Measurements from ENCODE around the gene TMEM253.

The TMEM253 gene

GRCh38 chr14:21090940-21091663, 9.8 kb upstream of the TMEM253 start:
- H3K27me3 ChIP-seq (ENCODE audit: insufficient read depth, low read length), result no peaks in the 10 kb centered on the region
- H3K4me2 ChIP-seq (ENCODE audit: low read length), result no peak overlapping the region
- H3K4ac ChIP-seq (ENCODE audit: low read depth, low read length), result no peak overlapping the region
- H3K79me2 ChIP-seq (ENCODE audit: control insufficient read depth, insufficient read depth, low read length, poor library complexity), result no peaks in the 10 kb centered on the region
- WGBS (ENCODE audit: extremely low coverage, insufficient coverage, insufficient read length), result no CpG with 5 or more reads among the region's 45 CpGs
- no peak overlapping the region for H2BK5ac ChIP-seq (ENCODE audit: low read depth, low read length, poor library complexity)
- no peak for DNase-seq
- H3K4me1 ChIP-seq (ENCODE audit: control insufficient read depth in 1 of 2, insufficient read depth in 2 of 2, low read length in 2 of 2), result peaks cover 0 to 7% of the 10 kb centered on the region in 2 experiments
- no peak overlapping the region for H2BK120ac ChIP-seq (ENCODE audit: insufficient read depth, low read length, poor library complexity)
- H3K27ac ChIP-seq (ENCODE audit: low read depth, low read length), result no peak overlapping the region
- H4K91ac ChIP-seq (ENCODE audit: low read depth, low read length), result no peak overlapping the region
- H3K9me3 ChIP-seq (ENCODE audit: insufficient read depth, low read depth, low read length), result no peaks in the 10 kb centered on the region
- H4K8ac ChIP-seq (ENCODE audit: low read depth, low read length), result no peak overlapping the region
- H3K18ac ChIP-seq (ENCODE audit: low read length), result no peak overlapping the region
- H4K12ac ChIP-seq (ENCODE audit: low read depth, low read length), result no peak overlapping the region
- no peak overlapping the region for H3K14ac ChIP-seq (ENCODE audit: low read length)
- H3K23ac ChIP-seq (ENCODE audit: low read length), result no peak overlapping the region
- H3K79me1 ChIP-seq (ENCODE audit: low read length), result no peaks in the 10 kb centered on the region
- no peak overlapping the region for H3K4me3 ChIP-seq (ENCODE audit: low read depth, low read length)
- peaks cover 36 to 51% of the 10 kb centered on the region in 2 experiments for H3K36me3 ChIP-seq (ENCODE audit: control insufficient read depth in 1 of 2, insufficient read depth in 2 of 2, low read length in 2 of 2)
- H3K9ac ChIP-seq (ENCODE audit: low read length), result no peak overlapping the region
- H2AFZ ChIP-seq (ENCODE audit: insufficient read depth, low read length, poor library complexity), result no peak overlapping the region
- no peak overlapping the region for H2BK12ac ChIP-seq (ENCODE audit: low read length)
- no peak overlapping the region for H2AK5ac ChIP-seq (ENCODE audit: low read length)

GRCh38 chr14:21091821-21092272, 9.0 kb upstream of the TMEM253 start:
- peaks cover 0 to 7% of the 10 kb centered on the region in 2 experiments for H3K4me1 ChIP-seq (ENCODE audit: control insufficient read depth in 1 of 2, insufficient read depth in 2 of 2, low read length in 2 of 2)
- no peak overlapping the region for H4K12ac ChIP-seq (ENCODE audit: low read depth, low read length)
- no CpG with 5 or more reads among the region's 42 CpGs for WGBS (ENCODE audit: extremely low coverage, insufficient coverage, insufficient read length)

GRCh38 chr14:21092273-21093011, 8.4 kb upstream of the TMEM253 start:
- H3K9me3 ChIP-seq (ENCODE audit: insufficient read depth, low read depth, low read length), result no peaks in the 10 kb centered on the region
- no peak overlapping the region for H4K12ac ChIP-seq (ENCODE audit: low read depth, low read length)
- H3K14ac ChIP-seq (ENCODE audit: low read length), result no peak overlapping the region
- no peak overlapping the region for H2BK120ac ChIP-seq (ENCODE audit: insufficient read depth, low read length, poor library complexity)
- peak; percentile 52 to 86 for DNase-seq
- H2BK5ac ChIP-seq (ENCODE audit: low read depth, low read length, poor library complexity), result no peak overlapping the region
- no CpG with 5 or more reads among the region's 59 CpGs for WGBS (ENCODE audit: extremely low coverage, insufficient coverage, insufficient read length)
- no peak overlapping the region for H2AK5ac ChIP-seq (ENCODE audit: low read length)
- no peak overlapping the region for H4K8ac ChIP-seq (ENCODE audit: low read depth, low read length)
- H3K9ac ChIP-seq (ENCODE audit: low read length), result no peak overlapping the region
- no peak overlapping the region for H4K91ac ChIP-seq (ENCODE audit: low read depth, low read length)
- no peaks in the 10 kb centered on the region for H3K79me2 ChIP-seq (ENCODE audit: control insufficient read depth, insufficient read depth, low read length, poor library complexity)
- peaks cover 0 to 7% of the 10 kb centered on the region in 2 experiments for H3K4me1 ChIP-seq (ENCODE audit: control insufficient read depth in 1 of 2, insufficient read depth in 2 of 2, low read length in 2 of 2)
- no peak overlapping the region for H2BK12ac ChIP-seq (ENCODE audit: low read length)
- H2AFZ ChIP-seq (ENCODE audit: insufficient read depth, low read length, poor library complexity), result no peak overlapping the region
- H3K4ac ChIP-seq (ENCODE audit: low read depth, low read length), result no peak overlapping the region
- no peak overlapping the region for H3K4me2 ChIP-seq (ENCODE audit: low read length)
- no peak overlapping the region for H3K23ac ChIP-seq (ENCODE audit: low read length)
- peaks cover 29 to 42% of the 10 kb centered on the region in 2 experiments for H3K36me3 ChIP-seq (ENCODE audit: control insufficient read depth in 1 of 2, insufficient read depth in 2 of 2, low read length in 2 of 2)
- no peak overlapping the region for H3K4me3 ChIP-seq (ENCODE audit: low read depth, low read length)
- no peaks in the 10 kb centered on the region for H3K79me1 ChIP-seq (ENCODE audit: low read length)
- no peaks in the 10 kb centered on the region for H3K27me3 ChIP-seq (ENCODE audit: insufficient read depth, low read length)
- H3K27ac ChIP-seq (ENCODE audit: low read depth, low read length), result no peak overlapping the region
- no peak overlapping the region for H3K18ac ChIP-seq (ENCODE audit: low read length)

More at GRCh38 chr14:21091821-21092272, 9.0 kb upstream of the TMEM253 start:
- H3K4me3 ChIP-seq (ENCODE audit: low read depth, low read length), result no peak overlapping the region
- no peak overlapping the region for H3K4me2 ChIP-seq (ENCODE audit: low read length)
- no peaks in the 10 kb centered on the region for H3K9me3 ChIP-seq (ENCODE audit: insufficient read depth, low read depth, low read length)
- H3K23ac ChIP-seq (ENCODE audit: low read length), result no peak overlapping the region
- no peak overlapping the region for H3K4ac ChIP-seq (ENCODE audit: low read depth, low read length)
- H4K8ac ChIP-seq (ENCODE audit: low read depth, low read length), result no peak overlapping the region
- H2BK120ac ChIP-seq (ENCODE audit: insufficient read depth, low read length, poor library complexity), result no peak overlapping the region
- H3K79me1 ChIP-seq (ENCODE audit: low read length), result no peaks in the 10 kb centered on the region
- no peak overlapping the region for H2AK5ac ChIP-seq (ENCODE audit: low read length)
- no peak overlapping the region for H2BK5ac ChIP-seq (ENCODE audit: low read depth, low read length, poor library complexity)
- no peaks in the 10 kb centered on the region for H3K79me2 ChIP-seq (ENCODE audit: control insufficient read depth, insufficient read depth, low read length, poor library complexity)
- H3K9ac ChIP-seq (ENCODE audit: low read length), result no peak overlapping the region
- H3K27me3 ChIP-seq (ENCODE audit: insufficient read depth, low read length), result no peaks in the 10 kb centered on the region
- DNase-seq, result no peak
- no peak overlapping the region for H4K91ac ChIP-seq (ENCODE audit: low read depth, low read length)
- H2BK12ac ChIP-seq (ENCODE audit: low read length), result no peak overlapping the region
- H2AFZ ChIP-seq (ENCODE audit: insufficient read depth, low read length, poor library complexity), result no peak overlapping the region
- H3K27ac ChIP-seq (ENCODE audit: low read depth, low read length), result no peak overlapping the region
- H3K14ac ChIP-seq (ENCODE audit: low read length), result no peak overlapping the region
- H3K18ac ChIP-seq (ENCODE audit: low read length), result no peak overlapping the region
- peaks cover 35 to 48% of the 10 kb centered on the region in 2 experiments for H3K36me3 ChIP-seq (ENCODE audit: control insufficient read depth in 1 of 2, insufficient read depth in 2 of 2, low read length in 2 of 2)

GRCh38 chr14:21093018-21093417, 7.8 kb upstream of the TMEM253 start:
- Histone ChIP-seq H2AFZ (ENCODE audit: insufficient read depth, low read length, poor library complexity) (no peak overlapping the region), H3K9ac (ENCODE audit: low read length) (no peak overlapping the region), H3K27ac (ENCODE audit: low read depth, low read length) (no peak overlapping the region), H3K9me3 (ENCODE audit: insufficient read depth, low read depth, low read length) (no peaks in the 10 kb centered on the region), H4K8ac (ENCODE audit: low read depth, low read length) (no peak overlapping the region), H3K4me1 (ENCODE audit: control insufficient read depth in 1 of 2, insufficient read depth in 2 of 2, low read length in 2 of 2) (peaks cover 0 to 7% of the 10 kb centered on the region in 2 experiments), H3K27me3 (ENCODE audit: insufficient read depth, low read length) (no peaks in the 10 kb centered on the region), H4K91ac (ENCODE audit: low read depth, low read length) (no peak overlapping the region), H2BK5ac (ENCODE audit: low read depth, low read length, poor library complexity) (no peak overlapping the region), H2AK5ac (ENCODE audit: low read length) (no peak overlapping the region), H3K14ac (ENCODE audit: low read length) (no peak overlapping the region), H3K79me1 (ENCODE audit: low read length) (no peaks in the 10 kb centered on the region), H3K4me3 (ENCODE audit: low read depth, low read length) (no peak overlapping the region), H3K18ac (ENCODE audit: low read length) (no peak overlapping the region), H3K36me3 (ENCODE audit: control insufficient read depth in 1 of 2, insufficient read depth in 2 of 2, low read length in 2 of 2) (peaks cover 29 to 37% of the 10 kb centered on the region in 2 experiments), H2BK120ac (ENCODE audit: insufficient read depth, low read length, poor library complexity) (no peak overlapping the region), H3K4ac (ENCODE audit: low read depth, low read length) (no peak overlapping the region), H3K23ac (ENCODE audit: low read length) (no peak overlapping the region), H4K12ac (ENCODE audit: low read depth, low read length) (no peak overlapping the region), H3K4me2 (ENCODE audit: low read length) (no peak overlapping the region), H3K79me2 (ENCODE audit: control insufficient read depth, insufficient read depth, low read length, poor library complexity) (no peaks in the 10 kb centered on the region), H2BK12ac (ENCODE audit: low read length) (no peak overlapping the region)
- no CpG with 5 or more reads among the region's 36 CpGs for WGBS (ENCODE audit: extremely low coverage, insufficient coverage, insufficient read length)
- DNase-seq, result peak in 1 of 2 donors; percentile 36
